ENCODE measurements around the gene ORC3. TPM values are rescaled to one million over a fixed set of nuclear protein-coding genes. Genes with fewer than 3 reads are reported as not detected.
A peak's percentile ranks its signal among the peaks of the same experiment; 100 is the strongest.

The ORC3 gene
- total RNA-seq, 1 experiment from 2014 or later, result 52.9 TPM

DNA sequence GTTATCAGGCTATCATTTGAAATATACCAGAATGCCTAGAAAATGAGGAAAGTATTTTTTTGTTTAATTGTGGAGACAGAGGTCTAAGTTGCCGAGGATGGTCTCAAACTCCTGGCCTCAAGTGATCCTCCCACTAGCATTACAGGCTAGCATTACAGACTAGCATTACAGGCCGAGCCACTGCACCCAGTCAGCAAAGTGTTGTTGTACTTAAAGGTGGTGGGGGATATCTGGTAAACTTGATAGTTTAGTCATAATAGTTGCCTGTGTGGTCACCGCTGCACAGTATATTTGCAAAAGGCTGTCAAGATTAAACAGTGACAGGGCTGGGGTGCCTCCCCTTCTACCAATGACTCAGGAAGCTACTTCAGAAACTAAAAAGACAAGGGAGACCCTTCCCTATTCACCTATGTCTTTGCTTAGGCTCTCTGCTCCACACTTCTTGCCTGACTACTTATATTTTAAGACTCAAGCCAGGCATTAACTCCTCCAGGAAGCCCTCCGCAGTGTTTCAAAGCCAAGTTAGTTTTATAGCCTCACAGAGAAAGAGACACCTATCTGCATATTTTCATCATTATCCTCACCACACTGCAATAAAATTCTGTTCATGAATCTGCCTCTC is 115.2 kb downstream of the ORC3 start:
- H3K27ac Mint-ChIP-seq, result peak overlapping the region in 2 of 3 experiments; percentile 35 to 79; a peak in 3 of 7 replicates

More for the DNA sequence above, 115.2 kb downstream of the ORC3 start:
- Histone ChIP-seq H2BK15ac (ENCODE audit: low read depth, low read length) (no peak overlapping the region), H3K23me2 (ENCODE audit: insufficient read length, low read depth, low read length, poor library complexity, severe bottlenecking) (no peaks in the 10 kb centered on the region), H4K20me1 (ENCODE audit: control insufficient read depth, insufficient read depth, insufficient read length) (no peaks in the 10 kb centered on the region), H3K4ac (ENCODE audit: low read depth, low read length) (no peak overlapping the region), H3K79me1 (ENCODE audit: insufficient read depth, low read depth, low read length, poor library complexity, severe bottlenecking) (no peaks in the 10 kb centered on the region), H3K27ac (ENCODE audit: insufficient read length, low read depth, low read length) (no peak overlapping the region), H3K9me3 (ENCODE audit: control insufficient read depth, low read depth, low read length) (no peaks in the 10 kb centered on the region), H3K9ac (ENCODE audit: extremely low read depth, insufficient read length, low read length) (no peak overlapping the region), H3K23ac (ENCODE audit: insufficient read length, low read depth, low read length) (no peak overlapping the region), H3K56ac (ENCODE audit: insufficient read length, low read depth, low read length) (no peak overlapping the region), H3K14ac (ENCODE audit: insufficient read depth, low read length) (no peak overlapping the region), H3K18ac (ENCODE audit: insufficient read length, low read depth, low read length) (no peak overlapping the region), H2BK20ac (ENCODE audit: low read depth, low read length, poor library complexity, severe bottlenecking) (no peak overlapping the region), H2BK120ac (ENCODE audit: low read depth, low read length, poor library complexity, severe bottlenecking) (no peak overlapping the region), H4K91ac (ENCODE audit: insufficient read length, low read depth, low read length) (no peak overlapping the region), H3K27me3 (ENCODE audit: insufficient read depth, low read length) (no peaks in the 10 kb centered on the region), H2AK5ac (ENCODE audit: insufficient read length, low read length) (no peak overlapping the region), H2AFZ (ENCODE audit: low read length) (no peak overlapping the region), H3T11ph (ENCODE audit: low read length) (no peak overlapping the region), H3K4me2 (ENCODE audit: insufficient read depth, insufficient read length, low read length) (no peak overlapping the region), H4K8ac (replicated peaks; ENCODE audit: insufficient read length, low read depth, low read length) (no peak overlapping the region), H4K5ac (ENCODE audit: insufficient read length, low read depth, low read length) (no peak overlapping the region), H3K79me2 (ENCODE audit: insufficient read depth, low read length) (peaks cover 18% of the 10 kb centered on the region), H3K4me1 (ENCODE audit: insufficient read depth, low read length) (no peaks in the 10 kb centered on the region), H2BK12ac (ENCODE audit: insufficient read length, low read depth, low read length) (no peak overlapping the region), H2BK5ac (ENCODE audit: insufficient read length, low read length) (no peak overlapping the region)
- Mint-ChIP-seq H3K27me3 (ENCODE audit: low read depth) (no peaks in the 10 kb centered on the region), H3K9me3 (no peaks in the 10 kb centered on the region; a peak in 3 of 5 replicates), H3K4me1 (peaks cover 0 to 11% of the 10 kb centered on the region in 2 experiments; a peak in 3 of 4 replicates), H3K36me3 (ENCODE audit: insufficient read depth in 1 of 3, low read depth in 3 of 3) (peaks cover 5 to 10% (median 10%) of the 10 kb centered on the region in 3 experiments; a peak in 6 of 7 replicates), H3K4me3 (no peak overlapping the region)
- no peak for DNase-seq
- WGBS (ENCODE audit: extremely low coverage, insufficient read length, low lambda C conversion rate), result no CpG with 5 or more reads among the region's 4 CpGs
- TF ChIP-seq CTCF (conservative IDR thresholded peaks at IDR 0.05), result no peak
